Stimulated activated CD4-positive, alpha-beta T cell treated with anti-CD3 and anti-CD28 coated beads, TNF-alpha, amount 100 ng/mL, for 48 hours (primary cell): ENCODE results near the gene CSF3.

Experiments
- DNase-seq, 3 donors: peaks; one replicate each; pipeline ENCODE4 v3.0.0-alpha.2; 2020; ENCODE audit warnings: low read depth in 3 of 3

Gene CSF3

GRCh38 chr17:40024901-40025300 lies 9.7 kb downstream of the CSF3 start:
- DNase-seq, result no peak

GRCh38 chr17:40025559-40025958 lies 10.3 kb downstream of the CSF3 start:
- DNase-seq, result no peak

GRCh38 chr17:40025991-40026815 lies 11.0 kb downstream of the CSF3 start:
- DNase-seq, result no peak

- peak; percentile 43 to 76 (median 55) for DNase-seq
Measured at GRCh38 chr17:40026816-40027613, 11.8 kb downstream of the CSF3 start.

GRCh38 chr17:40027614-40028012 lies 12.4 kb downstream of the CSF3 start:
- DNase-seq, result no peak

GRCh38 chr17:40028595-40028994 lies 13.4 kb downstream of the CSF3 start:
- DNase-seq, result no peak

GRCh38 chr17:40031706-40032105 lies 16.5 kb downstream of the CSF3 start:
- no peak for DNase-seq

GRCh38 chr17:40032322-40033320 lies 17.4 kb downstream of the CSF3 start:
- no peak for DNase-seq

- DNase-seq, result no peak
Measured at GRCh38 chr17:40033339-40033738, 18.1 kb downstream of the CSF3 start.

- DNase-seq, result no peak
Measured at GRCh38 chr17:40034426-40035161, 19.4 kb downstream of the CSF3 start.

- DNase-seq, result no peak
Measured at GRCh38 chr17:40035162-40035559, 19.9 kb downstream of the CSF3 start.

GRCh38 chr17:40038882-40039513 lies 23.8 kb downstream of the CSF3 start:
- no peak for DNase-seq

- DNase-seq, result no peak
Measured at GRCh38 chr17:40041196-40041595, 26.0 kb downstream of the CSF3 start.

- no peak for DNase-seq
Measured at GRCh38 chr17:40056379-40057015, 41.3 kb downstream of the CSF3 start.

GRCh38 chr17:40058186-40058784 lies 43.0 kb downstream of the CSF3 start:
- no peak for DNase-seq

- no peak for DNase-seq
Measured at GRCh38 chr17:40058865-40059264, 43.6 kb downstream of the CSF3 start.

- DNase-seq, result no peak
Measured at GRCh38 chr17:40059729-40060475, 44.7 kb downstream of the CSF3 start.

- no peak for DNase-seq
Measured at GRCh38 chr17:40060887-40061608, 45.8 kb downstream of the CSF3 start.
